GM19351 (cell line): ENCODE results near the gene NECTIN1.

ENCODE experiments used
- ATAC-seq: cut with Tn5 transposase; IDR thresholded peaks from one replicate; pipeline ENCODE4 v1.9.1; 2021; ENCODE audit warnings: mild to moderate bottlenecking, moderate library complexity; ENCODE audit not compliant: unreplicated experiment

The NECTIN1 gene

GRCh38 chr11:119673759-119674336 is 55.2 kb downstream of the NECTIN1 start:
- ATAC-seq = peak; percentile 84

GRCh38 chr11:119673052-119673758 is 55.8 kb downstream of the NECTIN1 start:
- ATAC-seq = peak; percentile 5

- no peak for ATAC-seq
Measured at GRCh38 chr11:119672597-119672996, 56.4 kb downstream of the NECTIN1 start.

- ATAC-seq = no peak
Measured at GRCh38 chr11:119671561-119672015, 57.4 kb downstream of the NECTIN1 start.

- no peak for ATAC-seq
Measured at GRCh38 chr11:119671051-119671450, 57.9 kb downstream of the NECTIN1 start.

- no peak for ATAC-seq
Measured at GRCh38 chr11:119669487-119669886, 59.5 kb downstream of the NECTIN1 start.

- ATAC-seq = no peak
Measured at GRCh38 chr11:119668676-119669075, 60.3 kb downstream of the NECTIN1 start.

- peak; percentile 81 for ATAC-seq
Measured at GRCh38 chr11:119666463-119667131, 62.4 kb downstream of the NECTIN1 start.

- no peak for ATAC-seq
Measured at GRCh38 chr11:119666061-119666460, 62.9 kb downstream of the NECTIN1 start.

- ATAC-seq = no peak
Measured at GRCh38 chr11:119664701-119665420, 64.1 kb downstream of the NECTIN1 start.

- no peak for ATAC-seq
Measured at GRCh38 chr11:119664063-119664572, 64.9 kb downstream of the NECTIN1 start.

GRCh38 chr11:119663279-119663678 is 65.7 kb downstream of the NECTIN1 start:
- ATAC-seq = no peak

GRCh38 chr11:119661226-119661625 is 67.8 kb downstream of the NECTIN1 start:
- ATAC-seq = no peak

- no peak for ATAC-seq
Measured at GRCh38 chr11:119659971-119660723, 68.9 kb downstream of the NECTIN1 start.

GRCh38 chr11:119652907-119653659 is 75.9 kb downstream of the NECTIN1 start:
- no peak for ATAC-seq

GRCh38 chr11:119651802-119652584 is 77.0 kb downstream of the NECTIN1 start:
- ATAC-seq = no peak

GRCh38 chr11:119650251-119650650 is 78.7 kb downstream of the NECTIN1 start:
- ATAC-seq = no peak

GRCh38 chr11:119647254-119647653 is 81.7 kb downstream of the NECTIN1 start:
- ATAC-seq = no peak

GRCh38 chr11:119645018-119645417 is 84.0 kb downstream of the NECTIN1 start:
- ATAC-seq = no peak
